ENCODE measurements around the gene SLC6A8. TPM values are rescaled to one million over a fixed set of nuclear protein-coding genes. Genes with fewer than 3 reads are reported as not detected.

The SLC6A8 gene
- total and polyA plus RNA-seq, 3 experiments from 2014 or later = 0.12 to 1.2 (median 1.0) TPM

DNA sequence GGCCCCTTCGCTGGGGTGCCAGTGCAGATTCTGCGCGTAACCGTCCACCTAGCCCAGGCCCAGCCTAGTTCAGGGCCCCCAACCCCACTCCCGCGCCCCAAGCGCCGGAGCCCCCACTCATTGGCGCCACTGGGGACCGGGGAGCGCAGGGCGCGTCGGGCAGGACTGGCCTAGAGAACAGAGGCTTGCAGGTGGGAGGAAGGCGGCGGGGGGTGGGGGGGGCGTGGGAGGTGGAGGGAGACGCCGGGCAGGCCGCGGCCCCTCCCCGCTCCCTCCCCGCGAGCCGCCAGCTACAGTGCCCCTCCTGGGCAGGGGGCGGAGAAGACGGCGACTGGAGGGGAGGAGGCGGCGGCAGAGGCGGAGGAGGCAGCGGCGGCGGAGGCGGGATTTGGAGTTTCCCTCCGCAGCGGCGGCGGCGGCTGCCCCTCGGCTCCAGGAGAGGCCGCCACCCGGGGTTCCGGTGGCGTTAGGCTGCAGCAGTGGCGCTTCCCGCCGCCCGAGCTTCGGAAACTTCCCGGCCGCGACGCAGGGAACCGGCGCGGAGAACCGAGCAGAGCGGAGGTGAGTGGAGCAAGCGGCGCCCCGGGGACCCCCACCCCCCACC, 45.6 kb upstream of the SLC6A8 start:
- peaks cover 5 to 10% (median 9%) of the 10 kb centered on the region in 3 donors for H3K4me1 Mint-ChIP-seq
- no peaks in the 10 kb centered on the region for H3K9me3 Mint-ChIP-seq
- Histone ChIP-seq H3K9me3 (ENCODE audit: low read length) (no peaks in the 10 kb centered on the region), H3K4me1 (ENCODE audit: insufficient read depth, low read length) (no peaks in the 10 kb centered on the region), H3K4me3 (ENCODE audit: low read length) (no peak overlapping the region), H3K27me3 (ENCODE audit: insufficient read depth, low read length, poor library complexity, severe bottlenecking) (no peaks in the 10 kb centered on the region), H3K27ac (ENCODE audit: low read depth, low read length) (no peak overlapping the region), H3K36me3 (ENCODE audit: insufficient read depth, low read length) (no peaks in the 10 kb centered on the region)
- H3K36me3 Mint-ChIP-seq = no peaks in the 10 kb centered on the region
- peaks cover 18 to 28% of the 10 kb centered on the region in 2 donors for H3K27me3 Mint-ChIP-seq
- no peak for DNase-seq
- H3K4me3 Mint-ChIP-seq = no peak overlapping the region
- no peak overlapping the region for H3K27ac Mint-ChIP-seq
- ChIA-PET CTCF (no interaction called here), POLR2A (no interaction called here)

DNA sequence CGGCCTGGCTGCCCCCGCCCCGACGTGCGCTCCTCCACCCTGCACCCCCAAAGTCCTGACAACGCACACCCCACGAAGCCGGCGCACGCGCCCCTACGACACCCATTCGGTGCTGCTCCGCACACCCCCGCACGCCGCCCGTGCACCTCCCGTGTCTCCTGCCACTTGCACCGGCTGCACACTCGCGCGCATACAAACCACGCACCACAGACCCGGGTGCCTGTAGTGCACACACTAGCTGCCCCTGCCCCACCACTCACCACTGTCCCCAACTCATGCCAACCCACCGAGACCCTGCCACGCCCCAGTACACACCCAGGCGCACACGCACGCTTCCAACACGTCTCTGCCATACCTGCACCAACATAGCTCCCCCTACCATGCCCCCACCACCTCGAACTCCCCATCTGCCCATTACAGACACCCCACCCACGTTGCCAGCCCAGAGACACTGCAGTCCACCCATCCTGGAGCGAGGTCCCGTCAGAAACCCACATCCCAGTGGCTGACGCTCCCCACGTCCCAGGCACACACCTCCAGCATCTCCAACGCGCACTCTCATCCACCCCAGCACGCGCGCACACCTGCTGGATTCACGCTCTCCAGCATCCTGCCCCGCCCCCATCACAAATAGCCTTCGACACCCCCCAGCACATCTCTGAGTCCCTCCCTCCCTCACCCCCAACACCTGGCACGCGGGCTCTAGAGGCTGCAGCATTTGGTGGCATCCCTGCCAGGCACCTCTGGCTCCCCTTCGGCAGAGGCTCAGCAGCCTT, 44.9 kb upstream of the SLC6A8 start:
- no peaks in the 10 kb centered on the region for H3K36me3 ChIP-seq (ENCODE audit: insufficient read depth, low read length)
- CTCF ChIA-PET = interaction anchor here (0.8 kb wide), 1 partner anchor 104 kb away, joined by 3 read pairs; no protein-coding TSS in a partner anchor
- H3K27me3 Mint-ChIP-seq = peaks cover 18 to 28% of the 10 kb centered on the region in 2 donors
- no peaks in the 10 kb centered on the region for H3K27me3 ChIP-seq (ENCODE audit: insufficient read depth, low read length, poor library complexity, severe bottlenecking)
- H3K4me3 Mint-ChIP-seq = peak overlapping the region in 4 of 7 donors; percentile 28 to 54 (median 34)
- POLR2A ChIA-PET = interaction anchor here (0.5 kb wide), 1 partner anchor 20 kb away, joined by 3 read pairs; no protein-coding TSS in a partner anchor
- H3K9me3 ChIP-seq (ENCODE audit: low read length) = no peaks in the 10 kb centered on the region
- no peaks in the 10 kb centered on the region for H3K36me3 Mint-ChIP-seq
- peaks cover 5 to 10% (median 9%) of the 10 kb centered on the region in 3 donors for H3K4me1 Mint-ChIP-seq
- no peaks in the 10 kb centered on the region for H3K9me3 Mint-ChIP-seq
- no peak overlapping the region for H3K4me3 ChIP-seq (ENCODE audit: low read length)
- peak overlapping the region in 1 of 8 donors; percentile 46 for H3K27ac Mint-ChIP-seq
- no peaks in the 10 kb centered on the region for H3K4me1 ChIP-seq (ENCODE audit: insufficient read depth, low read length)
- H3K27ac ChIP-seq (ENCODE audit: low read depth, low read length) = no peak overlapping the region
- DNase-seq = no peak

DNA sequence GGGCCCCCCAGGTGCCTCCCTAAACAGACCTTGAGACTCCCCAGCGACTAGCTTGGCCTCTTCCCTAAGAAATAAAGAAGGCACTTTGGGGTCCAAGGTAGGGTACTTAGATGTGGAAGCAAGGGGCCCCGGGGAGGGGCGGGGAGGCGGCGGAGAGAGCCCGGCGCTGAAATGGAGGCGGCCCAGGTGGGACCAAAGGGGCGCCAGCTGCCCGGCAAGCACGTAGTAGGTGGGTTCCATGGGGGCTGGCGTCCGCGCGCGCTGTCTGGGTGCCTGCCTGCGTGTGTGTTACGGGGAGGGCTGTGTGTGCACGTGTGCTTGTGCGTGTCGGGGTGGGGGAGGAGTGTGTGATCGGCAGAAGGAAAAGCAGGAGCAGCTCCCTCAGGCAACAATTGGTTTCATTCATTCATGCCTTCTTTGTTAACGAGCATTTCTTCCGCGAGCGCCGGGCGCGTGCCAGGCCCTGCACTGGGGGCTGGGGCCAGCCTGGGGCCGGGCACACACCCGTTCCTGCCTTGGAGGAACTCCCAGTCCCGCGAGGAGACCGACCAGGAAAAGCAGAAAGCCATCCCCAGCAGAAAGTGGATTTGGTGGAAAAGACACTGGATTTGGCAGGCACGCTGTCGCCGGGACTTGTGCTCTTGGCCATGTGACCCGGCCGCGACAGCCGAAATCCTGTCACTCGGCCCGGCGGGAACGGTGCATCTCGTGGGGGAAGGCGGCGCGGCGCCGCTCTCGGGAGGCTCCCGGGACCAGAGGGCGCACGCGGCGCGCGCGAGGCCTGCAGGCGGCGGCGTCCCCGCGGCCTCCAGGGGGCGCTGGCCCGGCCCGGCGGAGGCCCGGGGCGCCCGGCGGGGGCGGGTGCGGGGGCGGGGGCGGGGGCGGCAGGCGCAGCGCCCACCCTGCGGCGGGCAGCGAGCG, 44.0 kb upstream of the SLC6A8 start:
- no peak overlapping the region for H3K4me3 ChIP-seq (ENCODE audit: low read length)
- Mint-ChIP-seq H3K4me1 (peaks cover 5 to 10% (median 9%) of the 10 kb centered on the region in 3 donors), H3K27me3 (peaks cover 18 to 28% of the 10 kb centered on the region in 2 donors), H3K27ac (no peak overlapping the region), H3K9me3 (no peaks in the 10 kb centered on the region), H3K4me3 (peak overlapping the region in 3 of 7 donors; percentile 17 to 69 (median 41)), H3K36me3 (no peaks in the 10 kb centered on the region)
- H3K9me3 ChIP-seq (ENCODE audit: low read length) = no peaks in the 10 kb centered on the region
- H3K27ac ChIP-seq (ENCODE audit: low read depth, low read length) = no peak overlapping the region
- H3K4me1 ChIP-seq (ENCODE audit: insufficient read depth, low read length) = no peaks in the 10 kb centered on the region
- DNase-seq = no peak
- ChIA-PET POLR2A (interaction anchor here (0.5 kb wide), 1 partner anchor 19 kb away, joined by 3 read pairs; no protein-coding TSS in a partner anchor), CTCF (interaction anchor here (0.8 to 1.3 kb wide), 2 partner anchors 23 to 105 kb away, joined by 3 read pairs; no protein-coding TSS in a partner anchor)
- no peaks in the 10 kb centered on the region for H3K36me3 ChIP-seq (ENCODE audit: insufficient read depth, low read length)
- no peaks in the 10 kb centered on the region for H3K27me3 ChIP-seq (ENCODE audit: insufficient read depth, low read length, poor library complexity, severe bottlenecking)

DNA sequence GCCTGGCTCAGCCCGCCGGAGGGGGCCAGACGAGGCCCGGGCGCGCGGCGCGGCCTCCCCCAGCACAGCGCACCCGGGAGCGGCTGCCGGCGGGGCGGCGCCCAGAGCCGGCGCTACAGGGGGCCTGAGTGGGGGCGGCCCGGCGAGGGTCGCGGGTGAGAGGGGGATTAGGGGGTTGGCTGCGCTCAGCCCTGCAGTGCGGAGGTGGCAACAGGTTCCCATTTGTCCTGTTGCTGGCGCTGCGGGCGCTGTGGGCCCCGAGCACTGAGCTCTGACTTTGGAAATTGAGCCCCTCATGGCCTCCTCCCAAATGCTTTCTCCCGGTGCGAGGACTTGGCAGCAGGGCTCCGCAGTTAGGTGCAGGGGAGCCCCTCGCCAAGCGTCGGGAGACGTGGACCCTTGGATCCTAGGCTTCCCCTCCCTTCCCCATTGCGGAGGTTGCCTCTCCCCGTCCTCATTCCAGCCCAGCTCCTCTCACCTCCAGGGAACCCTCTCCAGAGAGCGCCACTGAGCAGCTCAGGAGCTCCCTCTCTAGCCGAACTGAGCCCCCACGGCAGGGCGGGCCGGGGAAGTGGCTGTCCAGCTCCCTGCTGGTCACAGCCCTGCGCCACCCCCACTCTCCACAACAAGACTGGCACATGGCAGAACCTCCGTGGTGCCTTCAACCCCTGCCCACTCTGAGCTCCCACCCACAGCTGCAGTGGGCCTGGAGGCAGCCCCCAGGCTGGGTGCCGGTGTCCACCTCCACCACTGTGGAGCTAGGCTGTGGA, 43.2 kb upstream of the SLC6A8 start:
- Mint-ChIP-seq H3K4me3 (no peak overlapping the region), H3K9me3 (no peaks in the 10 kb centered on the region), H3K4me1 (peaks cover 5 to 10% (median 9%) of the 10 kb centered on the region in 3 donors), H3K36me3 (no peaks in the 10 kb centered on the region), H3K27ac (peak overlapping the region in 1 of 8 donors; percentile 72), H3K27me3 (peaks cover 18 to 28% of the 10 kb centered on the region in 2 donors)
- Histone ChIP-seq H3K27ac (ENCODE audit: low read depth, low read length) (no peak overlapping the region), H3K4me3 (ENCODE audit: low read length) (no peak overlapping the region), H3K27me3 (ENCODE audit: insufficient read depth, low read length, poor library complexity, severe bottlenecking) (no peaks in the 10 kb centered on the region), H3K4me1 (ENCODE audit: insufficient read depth, low read length) (no peaks in the 10 kb centered on the region), H3K36me3 (ENCODE audit: insufficient read depth, low read length) (no peaks in the 10 kb centered on the region), H3K9me3 (ENCODE audit: low read length) (no peaks in the 10 kb centered on the region)
- ChIA-PET CTCF (interaction anchor here (1.3 kb wide), 1 partner anchor 22 kb away, joined by 3 read pairs; no protein-coding TSS in a partner anchor), POLR2A (no interaction called here)
- DNase-seq = no peak

DNA sequence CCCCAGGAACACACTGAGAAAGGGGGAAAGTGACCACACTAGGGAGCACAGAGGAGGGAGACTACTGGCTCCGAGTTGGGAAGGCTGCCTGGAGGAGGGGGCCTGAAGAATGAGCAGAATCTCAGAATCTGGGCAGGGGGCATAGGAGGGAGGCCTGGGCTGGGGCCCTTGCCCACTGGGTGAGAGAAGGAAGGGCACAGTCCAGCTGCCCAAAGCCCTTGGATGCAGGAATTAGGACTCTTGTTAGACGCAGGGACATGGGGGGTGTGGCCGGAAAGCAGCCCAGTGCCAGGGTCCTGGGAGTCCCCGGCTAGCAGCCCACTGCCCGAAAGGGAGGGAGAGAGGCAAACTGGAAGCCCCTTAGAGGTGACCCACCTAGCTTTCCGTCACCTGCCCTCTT, 42.6 kb upstream of the SLC6A8 start:
- POLR2A ChIA-PET = no interaction called here

DNA sequence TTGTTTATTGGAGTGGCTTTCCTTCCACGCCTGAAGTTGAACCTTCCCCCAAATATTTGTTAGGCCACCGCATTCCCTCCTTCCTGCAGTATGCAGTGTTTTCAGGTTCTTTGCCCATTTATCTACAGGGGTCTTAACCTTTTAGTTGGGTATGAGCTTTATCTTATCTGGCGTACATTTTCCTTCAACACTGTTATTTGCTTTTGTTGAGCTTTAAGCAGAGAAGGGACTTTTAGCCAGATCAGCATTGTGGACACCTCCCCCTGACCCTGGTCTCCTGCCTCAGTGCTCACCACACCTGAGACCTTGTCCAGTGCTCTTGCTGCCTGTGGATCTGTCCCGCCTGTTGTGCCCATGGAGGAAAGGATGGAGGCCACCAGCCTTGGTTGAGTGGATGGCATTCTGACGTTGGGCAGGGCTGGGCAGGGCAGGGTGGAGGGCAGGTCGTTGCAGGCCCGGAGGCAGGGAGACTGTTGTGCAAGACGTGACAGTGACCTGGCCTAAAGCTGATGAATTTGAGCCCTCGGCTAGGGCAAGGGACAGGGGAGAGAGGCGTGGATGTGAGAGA, 41.7 kb upstream of the SLC6A8 start:
- POLR2A ChIA-PET = no interaction called here
- no peaks in the 10 kb centered on the region for H3K27me3 ChIP-seq (ENCODE audit: insufficient read depth, low read length, poor library complexity, severe bottlenecking)
- no peaks in the 10 kb centered on the region for H3K36me3 ChIP-seq (ENCODE audit: insufficient read depth, low read length)
- no peak overlapping the region for H3K4me3 ChIP-seq (ENCODE audit: low read length)
- no peaks in the 10 kb centered on the region for H3K9me3 ChIP-seq (ENCODE audit: low read length)
- no peak overlapping the region for H3K27ac ChIP-seq (ENCODE audit: low read depth, low read length)
- CTCF ChIA-PET = interaction anchor here (0.6 to 1.5 kb wide), 4 partner anchors 20 to 37 kb away, joined by 3 to 4 read pairs (median 3); no protein-coding TSS in a partner anchor
- no peaks in the 10 kb centered on the region for H3K36me3 Mint-ChIP-seq
- H3K9me3 Mint-ChIP-seq = no peaks in the 10 kb centered on the region
- peaks cover 3 to 10% (median 9%) of the 10 kb centered on the region in 3 donors for H3K4me1 Mint-ChIP-seq
- H3K4me1 ChIP-seq (ENCODE audit: insufficient read depth, low read length) = no peaks in the 10 kb centered on the region
- peak overlapping the region in 2 of 7 donors; percentile 42 to 72 for H3K4me3 Mint-ChIP-seq
- H3K27me3 Mint-ChIP-seq = peaks cover 18 to 25% of the 10 kb centered on the region in 2 donors
- no peak overlapping the region for H3K27ac Mint-ChIP-seq
- DNase-seq = no peak

More for the DNA sequence above, 42.6 kb upstream of the SLC6A8 start:
- no peaks in the 10 kb centered on the region for H3K27me3 ChIP-seq (ENCODE audit: insufficient read depth, low read length, poor library complexity, severe bottlenecking)
- no peak overlapping the region for H3K4me3 ChIP-seq (ENCODE audit: low read length)
- no peak overlapping the region for H3K27ac ChIP-seq (ENCODE audit: low read depth, low read length)
- H3K9me3 ChIP-seq (ENCODE audit: low read length) = no peaks in the 10 kb centered on the region
- no peaks in the 10 kb centered on the region for H3K36me3 ChIP-seq (ENCODE audit: insufficient read depth, low read length)
- Mint-ChIP-seq H3K36me3 (no peaks in the 10 kb centered on the region), H3K27me3 (peaks cover 18 to 28% of the 10 kb centered on the region in 2 donors), H3K4me1 (peaks cover 5 to 10% (median 9%) of the 10 kb centered on the region in 3 donors), H3K9me3 (no peaks in the 10 kb centered on the region), H3K27ac (no peak overlapping the region), H3K4me3 (peak overlapping the region in 1 of 7 donors; percentile 32)
- no peak for DNase-seq
- CTCF ChIA-PET = interaction anchor here (0.7 kb wide), 1 partner anchor 22 kb away, joined by 3 read pairs; no protein-coding TSS in a partner anchor
- H3K4me1 ChIP-seq (ENCODE audit: insufficient read depth, low read length) = no peaks in the 10 kb centered on the region

Data from CD8-positive, alpha-beta memory T cell (primary cell).